RWPE1 (cell line): ENCODE results near the gene KRT7.

Experiments
- CTCF ChIA-PET: fragments of 350-600 bp; sonication (Branson Sonifier 250); formaldehyde crosslinking; extraction: SDS; loops from one replicate; lab custom pipeline; 2021; lab: Yijun Ruan, JAX
- POLR2A ChIA-PET: fragments of 400-600 bp; formaldehyde crosslinking; extraction: SDS; loops from one replicate; lab custom pipeline; 2020; ENCODE audit warnings: antibody characterized with exemption; ENCODE audit not compliant: low non-redundant PET; lab: Yijun Ruan, JAX
- DNase-seq: peaks from one replicate; pipeline ENCODE4 v3.0.0; 2012; ENCODE audit warnings: low spot score
- H3K27ac ChIP-seq: fragments of 450-650 bp; 2 replicates; pipeline ENCODE4 v1.5.1; 2017
- TF ChIP-seq, protein P1 (sequence below): fragments of 450-650 bp; conservative IDR thresholded peaks from 2 replicates; pipeline ENCODE4 v1.5.1; 2017; ENCODE audit warnings: low read depth, mild to moderate bottlenecking

Gene KRT7

DNA sequence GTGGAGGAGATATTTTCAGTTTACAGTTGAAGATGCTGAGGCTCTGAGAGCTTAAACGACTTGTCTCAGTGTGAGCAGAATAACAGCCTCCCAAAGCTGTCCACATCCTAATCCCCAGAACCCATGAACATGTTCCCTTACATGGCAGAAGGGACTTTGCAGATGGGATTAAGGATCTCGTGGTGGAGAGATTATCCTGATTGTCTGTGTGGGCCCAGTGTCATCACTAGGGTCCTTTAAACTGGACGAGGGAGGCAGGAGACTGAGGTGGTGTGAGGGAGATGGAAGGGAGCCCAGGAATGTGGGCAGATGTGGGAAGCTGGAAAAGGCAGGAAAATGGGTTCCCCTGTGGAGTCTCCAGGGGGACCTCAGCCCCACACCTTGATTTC, 31.6 kb upstream of the KRT7 start:
- POLR2A ChIA-PET: no interaction called here
- no peak for DNase-seq
- CTCF ChIA-PET: interaction anchor here (1.3 kb wide), 1 partner anchor 12 kb away, joined by 3 read pairs; no protein-coding TSS in a partner anchor
- no peak overlapping the region for H3K27ac ChIP-seq
- TF ChIP-seq, protein P1, sequence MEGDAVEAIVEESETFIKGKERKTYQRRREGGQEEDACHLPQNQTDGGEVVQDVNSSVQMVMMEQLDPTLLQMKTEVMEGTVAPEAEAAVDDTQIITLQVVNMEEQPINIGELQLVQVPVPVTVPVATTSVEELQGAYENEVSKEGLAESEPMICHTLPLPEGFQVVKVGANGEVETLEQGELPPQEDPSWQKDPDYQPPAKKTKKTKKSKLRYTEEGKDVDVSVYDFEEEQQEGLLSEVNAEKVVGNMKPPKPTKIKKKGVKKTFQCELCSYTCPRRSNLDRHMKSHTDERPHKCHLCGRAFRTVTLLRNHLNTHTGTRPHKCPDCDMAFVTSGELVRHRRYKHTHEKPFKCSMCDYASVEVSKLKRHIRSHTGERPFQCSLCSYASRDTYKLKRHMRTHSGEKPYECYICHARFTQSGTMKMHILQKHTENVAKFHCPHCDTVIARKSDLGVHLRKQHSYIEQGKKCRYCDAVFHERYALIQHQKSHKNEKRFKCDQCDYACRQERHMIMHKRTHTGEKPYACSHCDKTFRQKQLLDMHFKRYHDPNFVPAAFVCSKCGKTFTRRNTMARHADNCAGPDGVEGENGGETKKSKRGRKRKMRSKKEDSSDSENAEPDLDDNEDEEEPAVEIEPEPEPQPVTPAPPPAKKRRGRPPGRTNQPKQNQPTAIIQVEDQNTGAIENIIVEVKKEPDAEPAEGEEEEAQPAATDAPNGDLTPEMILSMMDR: no peak

- CTCF ChIA-PET: interaction anchor here (1.3 kb wide), 1 partner anchor 11 kb away, joined by 3 read pairs; no protein-coding TSS in a partner anchor
- POLR2A ChIA-PET: interaction anchor here (0.6 kb wide), 1 partner anchor 27 kb away, joined by 9 read pairs; no protein-coding TSS in a partner anchor
- peak overlapping the region; percentile 31 for H3K27ac ChIP-seq
- TF ChIP-seq, protein P1: no peak
- no peak for DNase-seq
These were observed 30.5 kb upstream of the KRT7 start for GRCh38 chr12:52202361-52203078.

DNA sequence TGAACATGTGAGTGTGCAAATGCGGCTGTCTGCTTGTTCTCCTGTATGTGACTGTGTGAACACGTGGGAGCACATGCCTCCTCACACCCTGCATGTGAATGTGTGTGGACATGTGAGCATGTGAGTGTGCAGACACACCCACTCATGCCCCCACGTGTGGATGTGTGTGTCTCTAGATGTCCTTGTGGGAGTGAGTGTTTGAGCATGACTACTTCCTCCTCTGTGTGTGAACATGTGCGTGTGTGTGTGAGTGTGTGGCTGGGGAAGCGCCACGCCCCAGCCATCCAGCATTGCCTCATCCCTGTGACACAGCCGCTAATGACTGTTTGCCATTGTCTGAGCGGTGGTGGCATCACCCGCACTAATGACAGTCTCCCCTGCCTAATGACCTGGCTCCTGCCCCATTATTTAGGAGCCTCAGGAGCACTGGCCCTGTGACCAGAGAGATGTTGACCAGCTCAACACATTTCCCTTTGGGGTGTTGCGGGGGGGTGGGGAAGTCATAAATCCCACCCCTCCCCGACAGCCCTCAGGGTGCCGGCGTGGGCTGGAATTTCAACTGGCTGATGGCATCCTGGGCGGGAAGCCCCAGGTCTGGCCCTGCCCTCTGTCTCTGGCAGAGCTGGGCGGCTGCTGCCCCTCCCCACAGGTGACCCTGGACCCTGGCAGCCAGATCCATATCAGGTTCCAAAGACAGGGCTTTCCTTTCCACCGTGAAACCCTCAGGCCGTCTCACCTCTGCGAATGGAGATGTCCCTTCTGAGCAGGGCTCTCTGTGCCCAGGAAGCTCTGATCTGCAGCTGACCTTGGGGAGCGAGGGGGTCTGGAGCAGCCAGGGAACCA, 29.7 kb upstream of the KRT7 start:
- CTCF ChIA-PET: interaction anchor here (1.3 kb wide), 1 partner anchor 10 kb away, joined by 3 read pairs; no protein-coding TSS in a partner anchor
- peak overlapping the region; percentile 31 for H3K27ac ChIP-seq
- POLR2A ChIA-PET: interaction anchor here (0.6 kb wide), 1 partner anchor 28 kb away, joined by 9 read pairs; no protein-coding TSS in a partner anchor
- TF ChIP-seq, protein P1: no peak
- no peak for DNase-seq

GRCh38 chr12:52204095-52204930, 28.7 kb upstream of the KRT7 start:
- no peak for DNase-seq
- CTCF ChIA-PET: interaction anchor here (1.0 kb wide), 1 partner anchor 11 kb away, joined by 4 read pairs; no protein-coding TSS in a partner anchor
- POLR2A ChIA-PET: no interaction called here

DNA sequence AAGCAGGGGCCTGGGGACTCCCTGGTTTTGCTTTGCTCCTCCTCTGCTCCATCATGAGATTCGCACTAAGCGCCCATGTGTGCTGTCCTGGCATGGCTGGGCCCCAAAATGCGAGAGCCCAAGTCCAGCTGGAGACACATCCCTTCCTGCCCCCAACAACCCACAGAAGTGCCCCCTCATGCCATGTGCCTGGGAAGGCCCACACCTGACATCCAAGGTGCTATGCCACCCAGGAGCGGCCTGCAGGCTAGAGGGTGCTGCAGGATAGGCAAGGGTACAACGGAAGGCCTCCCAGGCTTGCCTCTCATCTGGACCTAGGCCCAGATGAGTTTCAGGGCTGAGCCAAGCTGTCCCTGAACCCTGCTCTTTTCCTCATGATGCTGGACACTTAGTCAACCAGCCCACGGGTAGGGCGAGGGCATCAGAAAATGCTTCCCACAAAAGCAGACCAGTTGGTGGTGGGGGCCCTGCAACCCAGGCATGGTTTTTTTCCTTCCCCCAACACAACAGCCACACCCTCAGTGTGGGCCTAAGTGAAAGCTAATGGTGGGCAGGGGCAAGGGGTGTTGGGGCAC, 28.0 kb upstream of the KRT7 start:
- CTCF ChIA-PET: interaction anchor here (1.0 kb wide), 1 partner anchor 10 kb away, joined by 4 read pairs; no protein-coding TSS in a partner anchor
- TF ChIP-seq, protein P1: no peak
- POLR2A ChIA-PET: no interaction called here
- no peak for DNase-seq
- H3K27ac ChIP-seq: peak overlapping the region; percentile 31; the same call in 1 of the 2 replicates

More at GRCh38 chr12:52204095-52204930, 28.7 kb upstream of the KRT7 start:
- TF ChIP-seq, protein P1: no peak
- peak overlapping the region; percentile 31 for H3K27ac ChIP-seq
